HG03139 (cell line): ENCODE data around the gene KDM6B.

ENCODE experiments used
- ATAC-seq: cut with Tn5 transposase; IDR thresholded peaks from one replicate; pipeline ENCODE4 v1.9.1; 2021; ENCODE audit not compliant: unreplicated experiment

The KDM6B gene

GRCh38 chr17:7867881-7868329 lies 33.9 kb downstream of the KDM6B start:
- no peak for ATAC-seq

DNA sequence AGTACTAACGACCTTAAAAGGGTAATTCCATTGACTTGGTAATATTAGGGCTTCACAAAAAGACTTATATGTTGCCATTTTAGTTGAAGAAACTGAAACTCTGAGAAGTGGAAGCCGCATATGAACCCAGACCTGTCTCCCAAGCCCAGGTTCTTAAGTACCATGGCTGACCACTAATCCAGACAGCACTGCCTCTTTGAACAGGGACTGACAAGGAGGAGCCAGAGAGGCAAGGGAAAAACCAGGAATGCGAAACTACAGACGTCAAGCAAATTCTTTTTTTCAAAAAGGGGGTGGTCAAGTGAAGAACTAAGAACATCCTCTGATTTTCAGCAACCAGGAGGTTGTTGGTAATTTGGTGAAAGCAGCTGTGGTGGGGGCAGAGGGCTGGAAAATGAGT lies 39.0 kb downstream of the KDM6B start:
- ATAC-seq, result no peak

GRCh38 chr17:7875804-7876370 lies 41.9 kb downstream of the KDM6B start:
- ATAC-seq, result no peak

- ATAC-seq, result no peak
Measured at GRCh38 chr17:7878234-7878633, 44.2 kb downstream of the KDM6B start.

DNA sequence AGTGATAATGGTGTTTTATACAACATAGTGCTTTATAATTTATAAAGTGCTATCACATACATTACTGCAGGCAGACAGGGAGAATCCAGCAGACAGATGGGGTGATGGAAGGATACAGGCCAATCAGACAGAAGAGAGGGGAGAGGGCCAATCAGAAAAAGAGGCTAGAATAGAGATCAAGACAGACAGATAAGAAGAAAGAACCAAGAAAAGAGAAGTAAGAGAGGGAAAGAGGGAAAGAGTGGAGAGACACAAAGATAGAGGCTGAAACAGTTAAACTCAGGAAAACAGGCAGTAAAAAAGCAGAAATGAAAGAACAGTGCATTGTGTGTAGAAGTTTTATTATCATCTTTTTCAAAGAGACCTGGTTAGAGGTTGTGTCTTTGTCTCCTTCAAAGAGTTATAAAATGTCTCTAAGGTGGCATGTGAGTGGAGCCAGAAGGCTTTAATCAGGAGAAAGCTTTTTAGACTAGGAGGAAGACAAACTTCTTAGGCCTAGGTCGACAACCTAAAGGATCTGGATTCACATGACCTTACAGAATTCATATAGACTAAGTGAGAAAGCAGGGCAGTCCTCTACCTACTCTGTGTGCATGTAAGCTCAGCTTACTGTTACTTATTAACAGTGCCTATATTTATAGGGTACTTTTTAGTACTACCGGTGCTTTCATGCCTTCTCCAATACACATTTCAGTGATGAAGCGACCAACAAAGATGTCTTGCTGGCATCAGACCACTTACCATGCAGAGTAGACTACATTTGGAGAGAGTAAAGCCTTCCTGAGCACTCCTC lies 46.3 kb downstream of the KDM6B start:
- no peak for ATAC-seq

DNA sequence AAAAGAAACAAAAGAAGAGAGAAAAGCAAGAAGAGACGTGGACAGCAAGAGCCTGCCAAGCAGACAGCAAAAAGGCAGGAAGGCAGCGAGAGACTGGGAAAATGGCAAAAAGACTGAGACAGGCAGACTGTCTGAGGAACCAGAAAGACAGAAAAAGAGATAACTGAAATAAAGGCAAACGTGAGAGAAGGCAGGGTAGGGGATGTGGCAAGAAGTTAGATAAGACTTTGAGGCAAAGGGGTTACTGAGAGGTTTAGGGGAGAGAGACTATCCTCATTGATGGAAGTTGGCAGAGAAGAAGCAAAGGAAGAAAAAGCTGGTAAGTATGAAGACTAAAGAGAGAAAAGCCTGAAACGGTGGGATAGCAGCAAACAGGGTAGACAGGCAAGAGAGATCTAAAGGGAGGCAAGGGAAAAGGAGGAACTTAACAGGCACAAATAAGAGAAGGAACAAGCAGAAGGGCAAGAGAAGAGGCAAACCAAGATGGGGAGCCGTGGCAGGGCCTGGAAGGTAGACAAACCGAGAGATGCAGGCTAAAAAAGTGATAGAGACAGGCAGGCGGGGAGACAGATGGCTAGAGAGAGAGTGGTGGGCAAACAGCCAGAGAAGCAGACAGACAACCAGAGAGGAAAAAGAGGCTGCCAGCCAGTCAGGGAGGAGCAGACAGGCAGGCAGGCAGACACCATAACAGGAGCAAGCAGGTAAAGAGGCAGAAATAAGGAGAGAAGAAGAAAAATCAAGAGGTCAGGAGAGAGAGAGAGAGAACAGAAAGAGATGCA lies 47.4 kb downstream of the KDM6B start:
- ATAC-seq, result no peak

- no peak for ATAC-seq
Measured at GRCh38 chr17:7882068-7882467, 48.1 kb downstream of the KDM6B start.

DNA sequence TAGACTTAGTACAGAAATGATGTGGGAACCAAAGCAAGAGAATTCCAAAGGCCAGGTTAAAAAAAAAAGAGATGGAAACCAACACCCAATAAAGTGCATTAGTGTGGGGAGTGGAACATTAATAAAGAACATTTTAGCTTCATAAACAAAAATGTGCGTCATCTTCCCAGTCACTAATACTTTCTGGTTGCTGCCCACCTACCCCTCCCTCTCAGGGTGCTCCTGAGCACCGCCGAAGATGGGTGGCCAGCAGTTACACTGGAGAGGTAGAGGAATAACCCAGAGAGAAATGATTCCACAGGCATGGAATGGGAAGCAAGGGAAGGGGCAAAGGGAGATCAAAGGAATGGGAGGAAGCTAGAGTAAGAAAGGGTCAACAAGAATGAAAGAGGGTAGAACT lies 48.6 kb downstream of the KDM6B start:
- no peak for ATAC-seq
